Mucosa of rectum (tissue), 2 donors: ENCODE measurements around the gene PIGH.

Experiments
- H3K27ac ChIP-seq, 2 donors: one replicate each; pipeline ENCODE4 v1.7.0; 2013; ENCODE audit warnings: inconsistent platforms in 2 of 2, low read depth in 2 of 2, low read length in 2 of 2
- H3K27me3 ChIP-seq, 2 donors: one replicate each; pipeline ENCODE4 v1.7.0; 2013; ENCODE audit warnings: low read length in 2 of 2; ENCODE audit not compliant: control insufficient read depth in 2 of 2, insufficient read depth in 2 of 2
- H3K36me3 ChIP-seq, 2 donors: one replicate each; pipeline ENCODE4 v1.7.0; 2013; ENCODE audit warnings: low read length in 2 of 2; ENCODE audit not compliant: control insufficient read depth in 2 of 2, insufficient read depth in 2 of 2
- H3K4me1 ChIP-seq, 2 donors: one replicate each; pipeline ENCODE4 v1.7.0; 2013; ENCODE audit warnings: low read length in 2 of 2, mild to moderate bottlenecking in 1 of 2; ENCODE audit not compliant: control insufficient read depth in 2 of 2, insufficient read depth in 2 of 2
- H3K4me3 ChIP-seq, 2 donors: one replicate each; pipeline ENCODE4 v1.7.0; 2013; ENCODE audit warnings: low read length in 2 of 2
- H3K9ac ChIP-seq, 2 donors: one replicate each; pipeline ENCODE4 v1.7.0; 2013; ENCODE audit warnings: low read length in 2 of 2, low read depth in 1 of 2, mild to moderate bottlenecking in 1 of 2
- H3K9me3 ChIP-seq, 2 donors: one replicate each; pipeline ENCODE4 v1.7.0; 2013; ENCODE audit warnings: low read length in 2 of 2; ENCODE audit not compliant: control insufficient read depth in 2 of 2
- donor health status: healthy.
- donor health status: Normal muscosa, but diverticular disease.

Gene PIGH

GRCh38 chr14:67584978-67585377 is 15.1 kb downstream of the PIGH start:
- H3K9ac ChIP-seq: no peak overlapping the region
- no peaks in the 10 kb centered on the region for H3K9me3 ChIP-seq
- H3K4me3 ChIP-seq: no peak overlapping the region
- peaks cover 50 to 70% of the 10 kb centered on the region in 2 donors for H3K36me3 ChIP-seq
- H3K27ac ChIP-seq: no peak overlapping the region
- peaks cover 0 to 4% of the 10 kb centered on the region in 2 donors for H3K4me1 ChIP-seq
- no peaks in the 10 kb centered on the region for H3K27me3 ChIP-seq

GRCh38 chr14:67583711-67584644 is 16.1 kb downstream of the PIGH start:
- no peak overlapping the region for H3K27ac ChIP-seq
- no peaks in the 10 kb centered on the region for H3K27me3 ChIP-seq
- H3K36me3 ChIP-seq: peaks cover 56 to 72% of the 10 kb centered on the region in 2 donors
- H3K4me1 ChIP-seq: peaks cover 0 to 4% of the 10 kb centered on the region in 2 donors
- no peaks in the 10 kb centered on the region for H3K9me3 ChIP-seq
- no peak overlapping the region for H3K4me3 ChIP-seq
- H3K9ac ChIP-seq: no peak overlapping the region

- no peak overlapping the region for H3K4me3 ChIP-seq
- H3K9me3 ChIP-seq: no peaks in the 10 kb centered on the region
- peaks cover 63 to 72% of the 10 kb centered on the region in 2 donors for H3K36me3 ChIP-seq
- no peak overlapping the region for H3K27ac ChIP-seq
- no peaks in the 10 kb centered on the region for H3K27me3 ChIP-seq
- peaks cover 0 to 4% of the 10 kb centered on the region in 2 donors for H3K4me1 ChIP-seq
- H3K9ac ChIP-seq: no peak overlapping the region
Measured at GRCh38 chr14:67582061-67582460, 18.0 kb downstream of the PIGH start.

GRCh38 chr14:67581643-67582042 is 18.4 kb downstream of the PIGH start:
- Histone ChIP-seq H3K27ac (no peak overlapping the region), H3K4me1 (peaks cover 0 to 4% of the 10 kb centered on the region in 2 donors), H3K9ac (no peak overlapping the region), H3K4me3 (no peak overlapping the region), H3K36me3 (peaks cover 63 to 71% of the 10 kb centered on the region in 2 donors), H3K9me3 (no peaks in the 10 kb centered on the region), H3K27me3 (no peaks in the 10 kb centered on the region)

GRCh38 chr14:67580336-67581171 is 19.5 kb downstream of the PIGH start:
- Histone ChIP-seq H3K36me3 (peaks cover 62 to 71% of the 10 kb centered on the region in 2 donors), H3K4me1 (peaks cover 0 to 4% of the 10 kb centered on the region in 2 donors), H3K4me3 (no peak overlapping the region), H3K27me3 (no peaks in the 10 kb centered on the region), H3K27ac (no peak overlapping the region), H3K9me3 (no peaks in the 10 kb centered on the region), H3K9ac (no peak overlapping the region)

GRCh38 chr14:67579636-67580035 is 20.4 kb downstream of the PIGH start:
- H3K4me1 ChIP-seq: peaks cover 0 to 4% of the 10 kb centered on the region in 2 donors
- peaks cover 68 to 69% of the 10 kb centered on the region in 2 donors for H3K36me3 ChIP-seq
- no peak overlapping the region for H3K27ac ChIP-seq
- H3K4me3 ChIP-seq: no peak overlapping the region
- H3K9me3 ChIP-seq: no peaks in the 10 kb centered on the region
- H3K9ac ChIP-seq: no peak overlapping the region
- H3K27me3 ChIP-seq: no peaks in the 10 kb centered on the region

GRCh38 chr14:67579040-67579439 is 21.0 kb downstream of the PIGH start:
- Histone ChIP-seq H3K9me3 (no peaks in the 10 kb centered on the region), H3K27me3 (no peaks in the 10 kb centered on the region), H3K4me3 (no peak overlapping the region), H3K27ac (no peak overlapping the region), H3K36me3 (peaks cover 66 to 73% of the 10 kb centered on the region in 2 donors), H3K4me1 (peaks cover 0 to 4% of the 10 kb centered on the region in 2 donors), H3K9ac (no peak overlapping the region)

GRCh38 chr14:67577909-67578749 is 21.9 kb downstream of the PIGH start:
- Histone ChIP-seq H3K36me3 (peaks cover 65 to 72% of the 10 kb centered on the region in 2 donors), H3K27me3 (no peaks in the 10 kb centered on the region), H3K4me1 (peaks cover 0 to 4% of the 10 kb centered on the region in 2 donors), H3K4me3 (no peak overlapping the region), H3K9me3 (no peaks in the 10 kb centered on the region), H3K27ac (no peak overlapping the region), H3K9ac (no peak overlapping the region)

- Histone ChIP-seq H3K36me3 (peaks cover 62 to 72% of the 10 kb centered on the region in 2 donors), H3K9me3 (no peaks in the 10 kb centered on the region), H3K27ac (no peak overlapping the region), H3K4me3 (no peak overlapping the region), H3K4me1 (peaks cover 0 to 4% of the 10 kb centered on the region in 2 donors), H3K27me3 (no peaks in the 10 kb centered on the region), H3K9ac (no peak overlapping the region)
Measured at GRCh38 chr14:67577181-67577808, 22.8 kb downstream of the PIGH start.
